NCI-H69 (cell line): Measurements from ENCODE around the gene MRPL14.

ENCODE experiments used
- DNase-seq: peaks from one replicate; lab custom pipeline; 2025; lab: John Stamatoyannopoulos, UW

The MRPL14 gene

DNA sequence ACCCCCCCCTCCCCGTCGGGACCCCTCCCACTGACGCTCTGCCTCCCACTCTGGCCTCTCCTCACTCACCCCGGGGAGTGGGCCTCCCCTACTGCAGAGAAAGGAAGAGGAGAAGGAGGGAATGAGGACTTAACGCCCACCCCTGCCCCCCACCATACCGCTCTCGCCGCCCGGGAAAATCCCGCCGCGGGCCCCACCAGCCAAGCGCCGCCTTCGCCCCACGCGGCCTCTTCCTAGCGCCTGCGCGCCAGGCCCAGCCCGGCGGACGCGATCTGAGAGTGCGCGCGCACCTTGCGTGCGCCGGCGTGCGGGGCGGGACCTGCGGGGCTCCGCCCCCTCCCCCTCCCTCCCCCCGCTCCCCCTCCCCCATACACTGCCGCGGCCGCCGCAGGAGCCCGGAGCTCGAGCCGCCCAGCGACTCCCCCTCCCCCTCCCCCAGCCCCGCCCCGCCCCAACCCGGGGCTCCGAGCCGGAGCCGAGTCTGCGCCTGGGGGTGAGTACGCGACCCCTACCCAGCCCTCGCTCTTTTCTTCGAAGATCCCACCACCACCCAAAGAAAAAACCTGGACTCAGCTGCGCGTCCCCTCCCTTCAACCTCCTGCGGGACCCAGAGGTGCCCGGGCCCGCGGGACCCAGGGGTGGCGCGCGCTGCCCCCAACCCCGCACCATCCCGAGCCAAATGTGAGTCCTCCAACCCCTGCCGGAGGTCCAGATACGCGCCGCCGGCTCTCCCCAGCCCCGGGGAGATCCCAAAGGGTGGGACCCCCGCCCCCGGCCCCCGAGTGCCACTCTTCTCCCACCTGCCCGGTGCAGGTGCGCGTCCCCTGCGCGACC is at the start of gene MRPL14, which contains the start of gene TMEM63B:
Gene MRPL14 (minus strand): TSS at position 267 of the 834 bp plus-strand sequence. CDS start 10,841 bp downstream, outside the sequence.
Gene TMEM63B (plus strand): TSS at position 369 of the 834 bp plus-strand sequence. CDS start 7,031 bp downstream, outside the sequence.
- peak; percentile 96 for DNase-seq

DNA sequence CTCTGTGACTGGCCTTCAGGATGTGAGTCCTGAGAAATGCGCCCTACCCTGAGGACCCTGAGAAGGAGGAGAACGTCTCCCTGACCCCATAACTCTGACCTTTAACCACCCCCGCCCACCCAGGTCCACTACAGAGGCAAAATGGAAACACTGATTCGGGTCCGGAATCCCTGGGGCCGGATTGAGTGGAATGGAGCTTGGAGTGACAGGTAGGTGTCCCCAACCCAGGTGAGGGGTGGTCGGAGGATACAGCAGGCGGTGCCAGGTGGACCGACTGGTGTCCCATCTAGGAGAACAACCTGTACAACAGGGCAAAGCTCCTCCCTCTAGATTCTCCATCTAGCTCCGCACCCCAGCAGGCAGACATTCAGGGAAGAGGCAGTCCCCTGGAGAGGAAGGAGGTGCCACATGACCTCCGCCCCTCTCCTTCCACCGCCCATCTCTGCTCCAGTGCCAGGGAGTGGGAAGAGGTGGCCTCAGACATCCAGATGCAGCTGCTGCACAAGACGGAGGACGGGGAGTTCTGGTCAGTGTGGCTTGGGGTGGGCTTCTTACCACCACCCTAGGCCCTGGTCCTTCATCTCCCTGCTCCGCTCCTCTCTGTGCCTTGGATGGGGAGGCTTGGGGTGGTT is 49.0 kb upstream of the MRPL14 start:
- no peak for DNase-seq

DNA sequence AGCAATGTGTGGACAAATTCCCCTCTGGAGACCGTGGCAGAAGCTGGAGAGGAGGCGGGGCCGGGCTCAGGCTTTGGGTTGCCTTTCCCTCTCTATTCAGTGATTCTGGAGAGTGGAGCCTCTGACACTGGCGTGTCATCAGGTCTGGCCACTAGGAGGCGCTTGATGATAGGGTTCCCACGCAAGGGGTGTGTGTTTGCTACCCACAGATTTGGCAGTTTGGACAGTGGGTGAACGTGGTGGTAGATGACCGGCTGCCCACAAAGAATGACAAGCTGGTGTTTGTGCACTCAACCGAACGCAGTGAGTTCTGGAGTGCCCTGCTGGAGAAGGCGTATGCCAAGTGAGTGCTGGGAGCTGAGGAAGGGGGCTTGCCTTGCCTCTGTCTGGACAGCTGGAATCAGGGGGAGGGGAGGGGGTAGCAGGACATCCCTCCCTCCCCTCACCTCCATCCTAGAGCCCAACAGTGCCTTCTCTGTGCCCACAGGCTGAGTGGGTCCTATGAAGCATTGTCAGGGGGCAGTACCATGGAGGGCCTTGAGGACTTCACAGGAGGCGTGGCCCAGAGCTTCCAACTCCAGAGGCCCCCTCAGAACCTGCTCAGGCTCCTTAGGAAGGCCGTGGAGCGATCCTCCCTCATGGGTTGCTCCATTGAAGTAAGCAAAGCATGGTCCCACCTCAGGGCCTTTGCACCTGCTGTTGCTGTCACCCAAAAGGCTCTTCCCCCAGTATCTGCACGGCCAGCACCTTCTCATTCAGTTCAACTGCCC is 45.7 kb upstream of the MRPL14 start:
- DNase-seq = peak; percentile 85

DNA sequence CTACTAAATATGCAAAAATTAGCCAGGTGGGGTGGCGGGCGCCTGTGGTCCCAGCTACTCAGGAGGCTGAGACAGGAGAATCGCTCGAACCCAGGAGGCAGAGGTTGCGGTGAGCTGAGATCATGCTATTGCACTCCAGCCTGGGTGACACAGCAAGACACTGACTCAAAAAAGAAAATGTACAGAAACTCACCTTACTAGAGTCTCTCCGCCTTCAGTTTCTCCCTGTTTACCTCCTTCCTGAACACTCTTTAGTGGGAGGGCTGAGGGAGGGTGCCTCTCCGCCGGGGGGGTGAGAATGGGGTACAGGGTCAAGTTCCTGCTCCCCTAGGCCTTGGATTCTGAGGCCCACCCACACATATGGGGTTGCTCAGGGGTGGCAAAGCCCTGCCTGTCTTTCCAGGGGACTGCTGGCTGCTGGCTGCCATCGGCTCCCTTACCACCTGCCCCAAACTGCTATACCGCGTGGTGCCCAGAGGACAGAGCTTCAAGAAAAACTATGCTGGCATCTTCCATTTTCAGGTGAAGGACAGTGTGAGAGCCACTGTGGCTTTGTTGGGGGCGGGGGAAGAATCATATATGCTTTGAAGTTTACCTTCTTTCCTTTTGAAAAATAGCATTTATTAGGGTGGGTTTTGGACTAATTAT is 44.8 kb upstream of the MRPL14 start:
- DNase-seq = no peak

DNA sequence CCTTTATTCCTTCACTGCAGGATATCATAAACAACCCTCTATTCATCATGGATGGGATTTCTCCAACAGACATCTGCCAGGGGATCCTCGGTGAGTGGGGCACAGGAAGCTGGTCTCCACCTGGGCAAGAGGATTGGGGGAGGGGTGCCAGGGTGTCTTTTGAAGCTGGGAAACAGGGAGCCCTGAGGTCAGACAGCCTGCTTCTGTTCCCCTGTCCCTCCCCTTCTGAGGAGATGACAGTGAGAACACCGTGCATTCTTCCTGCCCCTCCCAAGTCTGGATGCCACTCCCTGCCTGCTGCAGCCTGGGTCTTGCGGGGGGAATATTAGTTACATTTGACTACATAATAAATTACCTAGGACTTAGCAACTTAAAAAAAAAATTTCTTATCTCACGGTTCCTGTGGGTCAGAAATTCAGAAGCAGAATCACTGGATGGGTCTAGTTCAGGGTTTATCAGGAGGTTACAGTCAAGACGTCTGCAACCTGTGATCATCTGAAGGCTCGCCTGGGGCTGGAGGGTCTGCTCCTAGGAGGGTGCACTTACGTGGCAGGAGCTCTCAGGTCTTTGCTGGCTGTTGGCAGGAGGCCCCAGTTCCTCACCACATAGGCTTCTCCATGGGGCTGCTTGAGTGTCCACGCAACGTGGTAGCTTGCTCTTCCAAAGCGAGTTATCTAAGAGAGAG is 42.8 kb upstream of the MRPL14 start:
- DNase-seq = no peak

DNA sequence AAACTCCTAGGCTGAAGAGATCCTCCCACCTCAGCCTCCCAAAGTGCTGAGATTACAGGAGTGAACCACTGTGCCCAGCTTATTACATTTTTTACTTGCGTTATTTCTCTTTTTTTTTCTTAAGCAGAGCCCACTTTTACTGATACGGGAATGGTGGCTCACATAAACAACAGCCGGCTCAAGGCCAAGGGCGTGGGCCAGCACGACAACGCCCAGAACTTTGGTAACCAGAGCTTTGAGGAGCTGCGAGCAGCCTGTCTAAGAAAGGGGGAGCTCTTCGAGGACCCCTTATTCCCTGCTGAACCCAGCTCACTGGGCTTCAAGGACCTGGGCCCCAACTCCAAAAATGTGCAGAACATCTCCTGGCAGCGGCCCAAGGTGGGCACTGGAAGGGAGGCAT is 41.9 kb upstream of the MRPL14 start:
- DNase-seq = no peak

DNA sequence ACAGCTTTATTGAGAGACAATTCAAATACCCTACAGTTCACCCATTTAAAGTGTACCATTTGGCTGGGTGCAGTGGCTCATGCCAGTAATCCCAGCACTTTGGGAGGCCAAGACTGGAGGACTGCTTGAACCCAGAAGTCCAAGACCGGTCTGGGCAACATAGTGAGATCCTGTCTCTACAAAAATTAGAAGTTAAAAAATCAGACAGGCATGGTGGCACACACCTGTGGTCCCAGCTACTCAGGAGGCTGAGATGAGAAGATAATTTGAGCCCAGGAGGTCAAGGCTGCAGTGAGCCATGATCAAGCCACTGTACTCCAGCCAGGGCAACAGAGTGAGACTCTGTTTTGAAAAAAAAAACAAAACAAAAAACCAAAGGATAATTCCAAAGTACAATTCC is 40.3 kb upstream of the MRPL14 start:
- DNase-seq = no peak

DNA sequence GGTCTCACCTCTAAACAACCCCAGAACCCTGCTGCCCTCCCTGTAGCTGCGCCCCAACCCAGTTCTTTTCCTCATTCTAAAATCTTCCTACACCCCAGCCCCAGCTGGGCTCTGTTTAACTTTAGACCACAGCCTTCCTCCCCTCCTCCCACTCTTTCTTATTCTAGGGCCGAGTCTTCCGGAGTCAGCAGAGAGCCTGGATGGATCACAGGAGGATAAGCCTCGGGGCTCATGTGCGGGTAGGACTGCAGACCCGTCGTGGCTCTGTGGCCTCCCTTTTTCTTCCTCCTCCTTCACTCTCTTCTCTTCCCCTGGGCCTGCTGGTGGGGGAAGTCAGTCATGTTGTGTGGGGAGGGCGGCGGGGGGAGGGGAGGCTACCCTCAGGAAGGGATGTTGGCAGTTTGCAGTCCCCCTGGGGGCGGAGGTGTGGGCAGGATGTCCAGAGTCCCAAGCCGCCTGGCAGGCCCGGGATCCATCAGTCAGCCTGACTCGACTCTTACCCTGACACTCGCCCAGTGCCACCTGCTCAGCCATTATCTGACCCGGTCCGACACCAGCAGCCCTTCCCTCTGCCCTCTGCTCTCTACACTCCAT is 39.4 kb upstream of the MRPL14 start:
- DNase-seq = no peak

DNA sequence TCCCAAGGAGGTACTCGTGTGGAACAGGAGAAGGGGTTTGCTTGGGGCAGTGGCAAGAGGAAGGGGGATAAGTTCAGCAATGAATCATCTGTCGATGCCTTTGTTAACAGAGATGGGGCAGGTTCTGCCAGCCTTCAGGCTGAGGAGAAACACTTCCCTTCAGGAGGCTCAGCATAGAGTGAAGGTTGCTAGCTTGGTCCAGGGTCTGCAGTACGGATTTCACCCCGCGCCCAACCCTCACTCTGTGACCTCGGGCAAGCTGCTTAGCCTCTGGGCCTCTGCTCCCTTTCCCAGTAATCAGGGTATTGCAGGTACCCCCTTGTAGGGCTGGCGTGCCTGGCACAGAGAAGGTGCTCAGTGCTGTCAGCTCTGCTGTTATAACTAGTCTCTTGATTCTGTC is 38.9 kb upstream of the MRPL14 start:
- no peak for DNase-seq

DNA sequence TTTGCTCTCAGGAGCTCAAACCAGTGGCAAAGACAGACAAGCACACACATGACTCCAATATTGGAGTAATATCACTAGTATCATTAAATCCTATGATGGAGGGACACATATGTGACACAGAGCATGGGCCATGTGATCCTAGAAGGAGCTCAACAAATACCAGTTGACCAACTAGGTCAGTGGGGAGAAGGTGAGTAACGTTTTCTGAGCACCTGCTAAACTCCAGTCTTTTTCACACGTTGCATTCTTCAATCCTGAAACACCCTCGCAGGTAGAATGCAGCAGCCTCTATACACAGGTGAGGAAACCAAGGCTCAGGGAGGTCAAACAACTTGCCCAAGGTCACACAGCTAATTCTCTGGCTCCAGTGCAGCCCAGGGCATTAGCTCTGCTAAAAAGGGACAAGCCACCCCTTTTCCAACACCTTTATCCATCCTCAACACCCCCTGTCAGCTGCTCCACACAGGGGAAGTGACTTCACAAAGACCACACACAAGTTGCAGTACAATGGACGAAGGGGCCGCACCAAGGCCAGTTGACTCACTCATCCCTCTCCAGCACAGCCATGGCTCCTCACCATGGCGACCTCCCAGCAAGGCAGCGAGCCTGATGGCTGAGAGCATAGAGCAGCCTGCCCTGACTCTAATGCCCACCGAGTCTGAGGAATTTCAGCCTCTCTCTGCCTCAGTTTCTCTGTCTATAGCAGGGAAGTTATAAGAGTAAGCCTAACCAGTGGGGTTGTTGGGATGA is 35.8 kb upstream of the MRPL14 start:
- DNase-seq = no peak

DNA sequence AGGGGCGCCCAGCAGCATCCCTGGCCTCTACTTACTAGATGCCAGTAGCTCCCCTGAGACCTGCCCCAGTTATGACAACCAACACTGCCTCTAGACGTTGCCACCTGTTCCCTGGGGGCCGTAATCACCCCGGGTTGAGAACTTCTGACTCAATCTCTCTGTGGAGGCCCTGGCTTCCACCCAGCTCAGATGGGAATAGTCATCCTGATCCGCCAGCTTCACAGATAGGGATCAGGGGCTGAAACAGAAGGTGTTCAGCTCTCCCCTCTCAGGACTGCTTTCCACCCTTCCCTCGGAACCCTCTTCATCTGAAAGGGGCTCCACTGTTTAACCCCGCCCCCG is 34.7 kb upstream of the MRPL14 start:
- DNase-seq = peak; percentile 39

DNA sequence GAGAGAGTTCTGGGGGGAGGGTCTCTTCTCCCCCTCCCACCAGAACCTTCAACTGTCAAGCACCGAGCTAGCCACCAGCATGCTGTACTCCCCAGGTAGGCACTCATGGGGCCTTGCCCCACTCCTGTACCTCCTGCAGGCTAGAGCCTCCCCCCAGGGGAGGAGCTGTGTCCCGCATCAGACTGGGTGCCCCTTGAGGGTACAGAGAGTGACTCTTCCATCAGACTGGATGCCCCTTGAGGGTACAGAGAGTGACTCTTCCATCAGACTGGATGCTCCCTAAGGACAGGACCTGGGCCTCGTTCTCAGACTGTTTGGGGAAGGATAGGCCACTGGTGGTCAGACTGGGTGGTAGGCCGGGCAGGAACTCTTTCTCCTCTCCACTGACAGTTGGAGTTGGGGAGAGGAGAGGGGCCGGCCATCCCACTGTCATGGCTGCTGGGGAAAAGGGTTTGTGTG is 31.5 kb upstream of the MRPL14 start, which contains the start of gene CAPN11:
Gene CAPN11 (plus strand): TSS at position 51 of the 459 bp plus-strand sequence. CDS start 29 bp downstream, at position 80.
- DNase-seq = no peak

DNA sequence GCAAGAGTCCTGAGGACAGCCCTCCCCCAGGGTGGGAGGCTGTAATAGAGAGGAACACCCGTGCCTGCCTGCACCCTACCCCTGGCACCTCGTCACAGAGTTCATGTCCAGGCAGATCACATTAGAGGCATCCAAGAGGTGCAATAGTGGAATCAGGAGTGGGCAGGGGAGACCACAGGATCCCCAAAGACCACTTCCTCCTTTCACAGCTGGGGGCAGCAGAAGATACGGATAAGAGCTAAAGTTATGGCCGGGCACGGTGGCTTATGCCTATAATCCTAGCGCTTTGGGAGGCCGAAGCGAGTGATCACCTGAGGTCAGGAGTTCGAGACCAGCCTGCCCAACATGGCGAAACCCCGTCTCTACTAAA is 29.9 kb upstream of the MRPL14 start:
- DNase-seq = no peak

DNA sequence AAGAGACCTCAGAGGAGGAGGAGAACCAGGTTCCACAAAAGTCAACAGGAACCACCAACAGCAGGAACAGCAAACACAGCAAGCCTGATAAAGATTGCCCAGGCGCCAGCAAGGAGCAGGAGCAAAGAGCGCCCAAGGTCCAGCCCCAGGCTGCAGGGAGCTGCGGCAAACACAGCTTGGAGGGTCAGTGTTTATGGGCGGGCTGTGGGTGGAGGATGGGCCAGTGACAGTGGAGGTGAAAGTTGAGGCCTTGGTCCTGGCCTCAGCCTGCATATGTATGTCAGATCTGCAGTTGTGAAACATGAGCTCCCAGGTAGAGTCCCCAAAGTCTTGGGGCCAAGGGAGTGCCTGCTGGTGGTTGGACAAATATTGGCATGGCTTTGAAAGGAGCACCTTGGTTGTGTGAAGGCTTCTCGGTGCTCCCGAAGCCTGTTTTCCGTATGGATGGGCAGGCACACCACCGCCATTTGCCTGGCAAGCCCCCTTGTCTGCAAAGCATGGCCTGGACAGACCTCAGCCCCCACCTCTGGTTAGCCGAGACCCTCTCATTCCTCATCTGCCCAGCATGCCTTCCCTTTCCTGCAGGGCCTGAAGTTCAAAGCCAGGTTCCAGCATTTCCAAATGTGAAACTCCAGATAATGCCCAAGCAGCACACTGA is 29.4 kb upstream of the MRPL14 start:
- DNase-seq = no peak

DNA sequence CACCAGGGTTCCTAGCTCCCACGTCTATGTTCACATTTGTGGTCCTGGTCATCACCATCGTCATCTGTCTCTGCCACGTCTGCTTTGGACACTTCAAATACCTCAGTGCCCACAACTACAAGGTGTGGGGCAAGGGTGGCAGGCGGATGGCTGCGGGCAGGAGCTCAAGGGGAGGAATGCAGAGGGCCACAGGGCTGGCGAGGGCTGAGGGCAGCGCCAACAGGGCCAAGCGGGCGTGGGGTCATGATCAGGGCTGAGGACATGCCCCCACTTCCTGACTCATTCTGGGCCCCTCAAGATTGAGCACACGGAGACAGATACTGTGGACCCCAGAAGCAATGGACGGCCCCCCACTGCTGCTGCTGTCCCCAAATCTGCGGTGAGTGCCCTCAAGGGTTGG is 26.8 kb upstream of the MRPL14 start:
- no peak for DNase-seq

DNA sequence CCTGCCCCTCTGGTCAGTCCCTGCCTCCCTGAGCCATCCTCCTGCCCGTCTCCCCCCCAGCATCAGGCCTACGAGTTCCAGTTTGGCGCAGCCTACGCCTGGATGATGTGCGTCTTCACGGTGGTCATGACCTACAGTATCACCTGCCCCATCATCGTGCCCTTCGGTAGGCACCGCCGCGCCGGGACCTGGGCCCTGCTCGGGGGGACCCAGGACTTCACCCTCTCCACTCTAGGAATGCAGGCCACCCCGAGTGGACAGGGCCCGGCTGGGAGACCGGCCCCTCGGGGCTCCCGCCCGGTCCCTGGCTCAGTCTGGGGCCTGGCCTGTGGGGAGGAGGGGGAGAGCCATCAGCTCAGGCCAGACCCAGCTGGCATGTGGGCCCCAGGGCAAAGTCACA is 25.3 kb upstream of the MRPL14 start:
- DNase-seq = no peak

DNA sequence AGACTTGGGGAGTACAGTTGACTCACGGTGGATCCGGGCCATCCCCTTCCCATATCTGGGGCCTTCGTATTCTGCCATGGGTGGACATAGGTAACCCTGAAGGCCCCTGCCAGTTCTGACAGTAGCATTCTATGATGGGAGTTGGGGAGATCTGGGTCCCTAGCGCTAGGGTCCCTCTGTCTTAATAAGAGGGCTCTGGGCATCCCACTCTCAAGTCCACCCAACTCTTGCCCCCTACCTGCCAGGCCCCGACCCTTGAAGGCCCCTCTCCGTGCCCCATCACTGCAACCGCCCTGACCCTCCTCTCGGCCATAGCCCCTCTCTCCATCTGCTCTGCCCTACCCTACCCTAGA is 24.8 kb upstream of the MRPL14 start:
- no peak for DNase-seq

DNA sequence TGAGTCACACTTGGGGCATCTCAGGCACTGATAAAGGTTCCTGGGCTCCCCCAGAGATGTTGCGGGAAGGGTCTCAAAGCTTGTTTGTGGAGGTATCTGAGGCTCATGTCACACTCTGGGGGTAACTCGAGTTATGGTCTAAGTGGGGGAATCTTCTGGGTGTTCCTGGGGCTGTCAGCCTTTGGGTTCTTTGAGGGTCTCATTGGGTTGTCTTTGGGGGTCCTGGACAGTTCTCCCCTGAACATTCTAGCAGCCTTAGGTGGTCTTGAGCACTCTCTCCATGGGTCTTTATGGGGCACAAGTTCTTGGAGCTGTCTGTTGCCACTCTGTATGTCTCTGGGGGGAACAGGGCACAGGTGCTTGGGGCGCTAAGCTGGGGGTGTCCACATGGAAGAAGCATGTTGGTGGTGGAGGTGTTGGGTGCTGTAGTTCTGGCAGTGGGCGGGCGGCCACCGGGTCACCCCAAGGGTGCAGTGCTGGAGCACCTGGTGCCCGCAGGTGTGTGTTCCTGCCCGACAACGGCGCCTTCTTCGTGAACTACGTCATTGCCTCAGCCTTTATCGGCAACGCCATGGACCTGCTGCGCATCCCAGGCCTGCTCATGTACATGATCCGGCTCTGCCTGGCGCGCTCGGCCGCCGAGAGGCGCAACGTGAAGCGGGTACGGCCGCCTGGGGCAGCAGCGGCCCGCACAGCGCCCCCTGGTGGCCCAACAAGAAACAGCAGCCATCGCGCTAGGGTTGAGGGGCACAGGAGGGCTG is 24.3 kb upstream of the MRPL14 start:
- DNase-seq = peak; percentile 75

DNA sequence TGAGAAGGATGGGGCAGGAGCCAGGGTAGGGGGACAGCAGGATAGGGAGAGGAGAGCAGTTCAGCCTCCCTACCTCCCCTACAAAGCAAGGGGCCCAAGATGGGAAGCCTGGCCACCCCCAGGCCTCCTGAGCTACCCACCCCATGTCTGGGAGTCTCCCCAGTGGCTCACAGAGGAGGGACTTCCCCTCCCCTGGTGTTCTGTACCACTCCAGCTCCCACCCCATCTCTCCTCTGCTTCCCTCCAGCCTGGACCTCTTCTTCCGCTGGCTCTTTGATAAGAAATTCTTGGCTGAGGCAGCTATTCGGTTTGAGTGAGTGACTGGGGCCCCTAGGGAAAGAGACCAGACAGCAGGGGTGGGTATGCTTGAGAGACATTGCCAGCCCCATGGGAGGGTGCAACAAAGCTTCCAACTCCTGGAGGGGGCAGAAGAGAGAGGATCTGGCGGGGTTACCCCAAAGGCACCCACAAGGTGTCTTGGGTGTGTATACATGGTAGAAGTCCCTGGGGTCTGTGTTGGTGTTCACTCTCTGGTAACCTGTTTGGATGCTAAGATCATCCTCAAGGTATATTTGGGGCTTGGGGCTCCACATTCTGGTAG is 23.2 kb upstream of the MRPL14 start:
- DNase-seq = no peak
